Measurements from ENCODE around the gene ALDH7A1.

DNA sequence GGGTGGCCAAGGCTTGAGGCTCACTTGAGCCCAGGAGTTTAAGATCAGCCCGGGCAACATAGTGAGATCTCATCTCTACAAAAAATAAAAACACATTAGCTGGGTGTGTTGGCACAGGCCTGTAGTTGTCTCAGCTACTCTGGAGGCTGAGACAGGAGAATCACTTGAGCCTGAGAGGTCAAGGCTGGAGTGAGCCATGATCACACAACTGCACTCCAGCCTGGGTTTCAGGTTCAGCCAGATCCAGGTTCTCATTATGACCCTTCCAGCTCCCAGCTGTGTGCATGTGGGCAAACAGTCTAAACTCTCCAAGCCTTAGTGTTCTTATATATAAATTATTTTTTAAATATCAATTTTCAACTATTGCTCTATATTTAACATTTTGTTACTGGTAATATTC lies 67.9 kb downstream of the ALDH7A1 start:
- TF ChIP-seq POLR2AphosphoS5 (IDR thresholded peaks at IDR 0.05; ENCODE audit: low read depth, low read length) = no peak
- TF ChIP-seq, protein P1, sequence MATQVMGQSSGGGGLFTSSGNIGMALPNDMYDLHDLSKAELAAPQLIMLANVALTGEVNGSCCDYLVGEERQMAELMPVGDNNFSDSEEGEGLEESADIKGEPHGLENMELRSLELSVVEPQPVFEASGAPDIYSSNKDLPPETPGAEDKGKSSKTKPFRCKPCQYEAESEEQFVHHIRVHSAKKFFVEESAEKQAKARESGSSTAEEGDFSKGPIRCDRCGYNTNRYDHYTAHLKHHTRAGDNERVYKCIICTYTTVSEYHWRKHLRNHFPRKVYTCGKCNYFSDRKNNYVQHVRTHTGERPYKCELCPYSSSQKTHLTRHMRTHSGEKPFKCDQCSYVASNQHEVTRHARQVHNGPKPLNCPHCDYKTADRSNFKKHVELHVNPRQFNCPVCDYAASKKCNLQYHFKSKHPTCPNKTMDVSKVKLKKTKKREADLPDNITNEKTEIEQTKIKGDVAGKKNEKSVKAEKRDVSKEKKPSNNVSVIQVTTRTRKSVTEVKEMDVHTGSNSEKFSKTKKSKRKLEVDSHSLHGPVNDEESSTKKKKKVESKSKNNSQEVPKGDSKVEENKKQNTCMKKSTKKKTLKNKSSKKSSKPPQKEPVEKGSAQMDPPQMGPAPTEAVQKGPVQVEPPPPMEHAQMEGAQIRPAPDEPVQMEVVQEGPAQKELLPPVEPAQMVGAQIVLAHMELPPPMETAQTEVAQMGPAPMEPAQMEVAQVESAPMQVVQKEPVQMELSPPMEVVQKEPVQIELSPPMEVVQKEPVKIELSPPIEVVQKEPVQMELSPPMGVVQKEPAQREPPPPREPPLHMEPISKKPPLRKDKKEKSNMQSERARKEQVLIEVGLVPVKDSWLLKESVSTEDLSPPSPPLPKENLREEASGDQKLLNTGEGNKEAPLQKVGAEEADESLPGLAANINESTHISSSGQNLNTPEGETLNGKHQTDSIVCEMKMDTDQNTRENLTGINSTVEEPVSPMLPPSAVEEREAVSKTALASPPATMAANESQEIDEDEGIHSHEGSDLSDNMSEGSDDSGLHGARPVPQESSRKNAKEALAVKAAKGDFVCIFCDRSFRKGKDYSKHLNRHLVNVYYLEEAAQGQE (IDR thresholded peaks at IDR 0.05; ENCODE audit: insufficient read depth in 1 of 2, low read depth in 2 of 2, low read length in 2 of 2) = no peak
- TF ChIP-seq TAF1 (IDR thresholded peaks at IDR 0.05; ENCODE audit: borderline replicate concordance, insufficient read depth, low read length) = no peak

All from PFSK-1 (cell line).